GM21360 (cell line): ENCODE results near the gene ACAP2.
"Not testable (repeated sequence)": the region's sequence is repeated elsewhere in the genome, so short reads cannot be mapped to it uniquely, and the experiment has no call there.

ENCODE experiments used
- ATAC-seq: cut with Tn5 transposase; IDR thresholded peaks from one replicate; pipeline ENCODE4 v1.9.1; 2021; ENCODE audit warnings: mild to moderate bottlenecking, moderate library complexity; ENCODE audit not compliant: unreplicated experiment

ACAP2 gene

GRCh38 chr3:195302431-195302830 is 140.4 kb downstream of the ACAP2 start:
- no peak for ATAC-seq

- ATAC-seq = no peak
Observed at GRCh38 chr3:195297446-195297845, 145.4 kb downstream of the ACAP2 start.

GRCh38 chr3:195296662-195297061 is 146.2 kb downstream of the ACAP2 start:
- ATAC-seq = no peak

- ATAC-seq = no peak
Observed at GRCh38 chr3:195291121-195291520, 151.7 kb downstream of the ACAP2 start.

GRCh38 chr3:195290643-195291042 is 152.2 kb downstream of the ACAP2 start:
- not testable (repeated sequence) for ATAC-seq

- ATAC-seq = no peak
Observed at GRCh38 chr3:195286115-195286872, 156.5 kb downstream of the ACAP2 start.

- ATAC-seq = no peak
Observed at GRCh38 chr3:195285372-195285771, 157.4 kb downstream of the ACAP2 start.

- no peak for ATAC-seq
Observed at GRCh38 chr3:195284842-195285241, 158.0 kb downstream of the ACAP2 start.

GRCh38 chr3:195282961-195283360 is 159.9 kb downstream of the ACAP2 start:
- no peak for ATAC-seq

- ATAC-seq = no peak
Observed at GRCh38 chr3:195274259-195274966, 168.4 kb downstream of the ACAP2 start.

- peak; percentile 65 for ATAC-seq
Observed at GRCh38 chr3:195271410-195272243, 171.2 kb downstream of the ACAP2 start.

GRCh38 chr3:195270817-195271409 is 171.9 kb downstream of the ACAP2 start, which contains the start of gene XXYLT1:
Gene XXYLT1, minus strand, starts transcription at chr3:195271159. Its CDS starts 101 bp downstream, at chr3:195271058.
- peak; percentile 69 for ATAC-seq

- ATAC-seq = peak; percentile 12
Observed at GRCh38 chr3:195270079-195270816, 172.6 kb downstream of the ACAP2 start.

- no peak for ATAC-seq
Observed at GRCh38 chr3:195269375-195270078, 173.3 kb downstream of the ACAP2 start.

GRCh38 chr3:195268576-195269309 is 174.1 kb downstream of the ACAP2 start:
- ATAC-seq = no peak

GRCh38 chr3:195267096-195267495 is 175.7 kb downstream of the ACAP2 start:
- no peak for ATAC-seq

- ATAC-seq = no peak
Observed at GRCh38 chr3:195266428-195266827, 176.4 kb downstream of the ACAP2 start.

GRCh38 chr3:195265363-195265976 is 177.3 kb downstream of the ACAP2 start:
- no peak for ATAC-seq
